Smooth muscle cell (in vitro differentiated cells): ENCODE results near the gene DCBLD2. TPM values are rescaled to one million over a fixed set of nuclear protein-coding genes. Genes with fewer than 3 reads are reported as not detected.

Experiments used
- DNase-seq: peaks from one replicate; lab custom pipeline; 2025; ENCODE audit not compliant: unreplicated experiment; lab: John Stamatoyannopoulos, UW
- H2AFZ ChIP-seq: fragments of 200-600 bp; sonication (generic); 2 replicates; pipeline ENCODE4 v1.6.0; 2016; ENCODE audit warnings: antibody characterized with exemption, low read depth, mild to moderate bottlenecking
- H3F3A ChIP-seq: fragments of 200-600 bp; sonication (generic); 2 replicates; pipeline ENCODE4 v1.6.0; 2017; ENCODE audit warnings: antibody characterized with exemption, low read depth
- H3K27ac ChIP-seq: fragments of 200-600 bp; sonication (generic); 2 replicates; pipeline ENCODE4 v1.5.1; 2016; ENCODE audit warnings: low read depth, mild to moderate bottlenecking
- H3K27me3 ChIP-seq: fragments of 200-600 bp; sonication (generic); 2 replicates; pipeline ENCODE4 v1.6.1; 2016; ENCODE audit warnings: low read depth, mild to moderate bottlenecking
- H3K36me3 ChIP-seq: fragments of 200-600 bp; sonication (generic); 2 replicates; pipeline ENCODE4 v1.5.1; 2016; ENCODE audit warnings: low read depth
- H3K4me1 ChIP-seq: fragments of 200-600 bp; sonication (generic); 2 replicates; pipeline ENCODE4 v1.5.1; 2016; ENCODE audit warnings: low read depth
- H3K4me2 ChIP-seq: fragments of 200-600 bp; sonication (generic); 2 replicates; pipeline ENCODE4 v1.6.0; 2016; ENCODE audit warnings: mild to moderate bottlenecking
- H3K4me3 ChIP-seq: fragments of 200-600 bp; sonication (generic); 2 replicates; pipeline ENCODE4 v1.5.1; 2016; ENCODE audit warnings: mild to moderate bottlenecking
- H3K79me2 ChIP-seq: fragments of 200-600 bp; sonication (generic); 2 replicates; pipeline ENCODE4 v1.6.0; 2016; ENCODE audit warnings: low read depth, mild to moderate bottlenecking
- H3K9ac ChIP-seq: fragments of 200-600 bp; sonication (generic); 2 replicates; pipeline ENCODE4 v1.6.0; 2016; ENCODE audit warnings: low read depth
- H3K9me3 ChIP-seq: fragments of 200-600 bp; sonication (generic); replicated peaks from 2 replicates; pipeline ENCODE4 v1.5.1; 2016; ENCODE audit warnings: low read depth
- H4K20me1 ChIP-seq: fragments of 200-600 bp; sonication (generic); 2 replicates; pipeline ENCODE4 v1.6.0; 2016; ENCODE audit warnings: low read depth
- WGBS: methylation state at CpG from one replicate; pipeline ENCODE4 v1.1.7; 2016; ENCODE audit warnings: low lambda C conversion rate; 5-methylcytosine and 5-hydroxymethylcytosine counted together
- polyA plus RNA-seq: library from polyadenylated mRNA; unstranded; fragments of >200 nt; fragmentation: Nextera tagmentation; extraction: Ambion mirVana; gene quantifications from 2 replicates; pipeline ENCODE4 v1.2.1, GENCODE V29; 2016
- total RNA-seq: library from RNA; depleted of rRNA; stranded (reverse); fragments of >200 nt; gene quantifications from 2 replicates; pipeline ENCODE4 v1.2.3, GENCODE V29; 2014
- TF ChIP-seq, protein P1 (sequence below): fragments of 200-600 bp; sonication (generic); IDR thresholded peaks from 2 replicates; pipeline ENCODE4 v1.5.1; 2017; ENCODE audit warnings: borderline replicate concordance, mild to moderate bottlenecking, antibody characterized with exemption; ENCODE audit not compliant: insufficient read depth, poor library complexity, severe bottlenecking

The DCBLD2 gene
- total and polyA plus RNA-seq, 2 experiments from 2014 or later: 39.9 to 111 TPM

DNA sequence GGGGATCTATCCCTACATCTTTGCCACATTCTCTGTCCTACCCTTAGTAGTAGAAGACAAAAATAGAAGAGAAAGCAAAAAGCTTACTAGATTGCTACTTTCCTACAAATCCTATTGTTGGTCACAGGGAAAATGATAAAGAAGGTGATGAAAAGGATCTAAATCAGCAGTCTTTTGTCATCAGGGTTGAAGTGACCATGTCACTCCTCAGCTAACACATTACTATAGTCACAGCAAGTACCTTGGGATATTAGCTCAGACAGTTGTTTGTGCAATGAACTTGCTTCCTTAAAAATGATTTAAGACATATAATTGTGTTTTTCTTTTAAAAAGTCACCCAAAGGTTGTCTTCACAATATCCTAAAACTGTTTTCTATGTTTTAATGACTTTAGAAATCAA, 132.0 kb downstream of the DCBLD2 start:
- peaks cover 12% of the 10 kb centered on the region for H3K79me2 ChIP-seq
- H3K9me3 ChIP-seq: no peaks in the 10 kb centered on the region
- H2AFZ ChIP-seq: no peak overlapping the region
- peaks cover 3% of the 10 kb centered on the region for H4K20me1 ChIP-seq
- H3K27ac ChIP-seq: no peak overlapping the region
- DNase-seq: no peak
- TF ChIP-seq, protein P1, sequence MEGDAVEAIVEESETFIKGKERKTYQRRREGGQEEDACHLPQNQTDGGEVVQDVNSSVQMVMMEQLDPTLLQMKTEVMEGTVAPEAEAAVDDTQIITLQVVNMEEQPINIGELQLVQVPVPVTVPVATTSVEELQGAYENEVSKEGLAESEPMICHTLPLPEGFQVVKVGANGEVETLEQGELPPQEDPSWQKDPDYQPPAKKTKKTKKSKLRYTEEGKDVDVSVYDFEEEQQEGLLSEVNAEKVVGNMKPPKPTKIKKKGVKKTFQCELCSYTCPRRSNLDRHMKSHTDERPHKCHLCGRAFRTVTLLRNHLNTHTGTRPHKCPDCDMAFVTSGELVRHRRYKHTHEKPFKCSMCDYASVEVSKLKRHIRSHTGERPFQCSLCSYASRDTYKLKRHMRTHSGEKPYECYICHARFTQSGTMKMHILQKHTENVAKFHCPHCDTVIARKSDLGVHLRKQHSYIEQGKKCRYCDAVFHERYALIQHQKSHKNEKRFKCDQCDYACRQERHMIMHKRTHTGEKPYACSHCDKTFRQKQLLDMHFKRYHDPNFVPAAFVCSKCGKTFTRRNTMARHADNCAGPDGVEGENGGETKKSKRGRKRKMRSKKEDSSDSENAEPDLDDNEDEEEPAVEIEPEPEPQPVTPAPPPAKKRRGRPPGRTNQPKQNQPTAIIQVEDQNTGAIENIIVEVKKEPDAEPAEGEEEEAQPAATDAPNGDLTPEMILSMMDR: no peak
- no peaks in the 10 kb centered on the region for H3K36me3 ChIP-seq
- no peak overlapping the region for H3K9ac ChIP-seq
- H3F3A ChIP-seq: no peaks in the 10 kb centered on the region
- H3K4me2 ChIP-seq: no peak overlapping the region
- H3K4me3 ChIP-seq: no peak overlapping the region
- H3K4me1 ChIP-seq: no peaks in the 10 kb centered on the region
- H3K27me3 ChIP-seq: no peaks in the 10 kb centered on the region

DNA sequence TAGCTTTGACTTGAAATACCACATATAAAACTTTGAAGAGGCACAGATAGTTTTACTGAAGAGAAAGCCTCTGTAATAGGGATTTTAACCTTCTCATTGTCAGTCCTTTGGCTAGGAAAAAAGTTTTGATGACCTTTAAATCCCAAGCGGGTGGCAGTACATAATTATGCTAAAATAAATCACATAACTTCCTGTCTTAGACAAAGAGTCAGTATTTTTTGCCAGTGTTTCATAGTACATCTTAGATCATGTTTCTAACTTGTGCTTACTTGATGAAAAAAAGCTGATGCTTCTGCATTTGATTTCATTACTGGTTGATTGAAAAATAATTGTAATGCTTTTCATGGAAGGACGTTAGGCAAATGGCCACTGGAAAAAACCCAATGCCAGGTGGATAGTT, 132.5 kb downstream of the DCBLD2 start:
- TF ChIP-seq, protein P1: no peak
- Histone ChIP-seq H3F3A (no peaks in the 10 kb centered on the region), H3K9me3 (no peaks in the 10 kb centered on the region), H3K79me2 (peaks cover 12% of the 10 kb centered on the region), H3K4me1 (peaks cover 4% of the 10 kb centered on the region), H3K27me3 (no peaks in the 10 kb centered on the region), H3K36me3 (no peaks in the 10 kb centered on the region), H3K27ac (no peak overlapping the region), H3K4me2 (no peak overlapping the region), H2AFZ (no peak overlapping the region), H3K9ac (no peak overlapping the region), H4K20me1 (peaks cover 6% of the 10 kb centered on the region), H3K4me3 (no peak overlapping the region)
- 92% methylated on average over 2 of the region's 2 CpGs for WGBS
- DNase-seq: no peak

DNA sequence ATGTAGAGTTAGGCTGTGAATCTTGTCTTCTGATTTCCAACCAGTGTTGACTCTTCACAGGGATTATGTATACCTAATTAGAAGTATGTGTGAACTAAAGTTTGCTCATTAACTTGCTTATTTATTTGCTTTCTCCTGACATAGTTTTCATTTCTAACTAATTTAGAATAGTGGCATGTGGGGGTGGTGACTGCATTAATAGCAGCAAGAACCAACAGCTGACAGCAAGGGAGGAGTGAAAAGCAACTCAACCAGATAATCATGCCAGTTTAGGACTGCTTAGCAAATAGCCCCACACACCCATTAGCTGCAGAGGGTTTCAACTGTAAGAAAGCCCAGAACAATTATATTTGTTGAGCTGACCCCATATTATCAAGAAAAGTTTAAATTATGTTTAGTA, 134.6 kb downstream of the DCBLD2 start:
- Histone ChIP-seq H3K27ac (no peak overlapping the region), H3K27me3 (no peaks in the 10 kb centered on the region), H3K9me3 (no peaks in the 10 kb centered on the region), H3K36me3 (no peaks in the 10 kb centered on the region), H4K20me1 (peaks cover 23% of the 10 kb centered on the region), H3K4me2 (no peak overlapping the region), H3K4me3 (no peak overlapping the region), H3F3A (no peaks in the 10 kb centered on the region), H3K79me2 (peaks cover 16% of the 10 kb centered on the region), H2AFZ (no peak overlapping the region), H3K4me1 (peaks cover 7% of the 10 kb centered on the region), H3K9ac (no peak overlapping the region)
- no peak for DNase-seq
- TF ChIP-seq, protein P1: no peak

DNA sequence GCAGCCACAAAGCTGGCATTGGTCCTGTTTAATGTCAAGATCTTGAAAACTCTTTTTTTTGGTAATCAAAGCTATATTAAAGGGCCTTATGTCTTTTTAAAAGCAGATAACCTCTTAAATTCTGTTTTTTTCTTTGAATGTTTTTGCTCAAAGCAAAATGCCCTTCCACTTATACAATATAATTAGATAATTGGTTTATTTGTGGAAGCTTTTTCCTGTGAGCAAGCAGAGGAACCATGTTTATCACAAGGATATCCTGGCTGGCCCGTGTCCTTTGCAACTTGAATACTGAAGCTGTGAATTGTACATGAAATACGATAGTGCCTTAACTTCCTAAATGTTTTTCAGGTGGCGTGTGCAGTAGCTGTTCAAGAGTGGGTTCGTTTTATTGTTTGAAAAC, 135.8 kb downstream of the DCBLD2 start:
- TF ChIP-seq, protein P1: no peak
- no peaks in the 10 kb centered on the region for H3K9me3 ChIP-seq
- H3K4me2 ChIP-seq: no peak overlapping the region
- no peak overlapping the region for H3K9ac ChIP-seq
- H3F3A ChIP-seq: no peaks in the 10 kb centered on the region
- no peaks in the 10 kb centered on the region for H3K36me3 ChIP-seq
- H3K79me2 ChIP-seq: peaks cover 22% of the 10 kb centered on the region
- H3K4me3 ChIP-seq: no peak overlapping the region
- no peak overlapping the region for H3K27ac ChIP-seq
- no peaks in the 10 kb centered on the region for H3K27me3 ChIP-seq
- no peak overlapping the region for H2AFZ ChIP-seq
- DNase-seq: no peak
- H4K20me1 ChIP-seq: peaks cover 29% of the 10 kb centered on the region
- 86% methylated on average over 4 of the region's 4 CpGs for WGBS
- H3K4me1 ChIP-seq: peaks cover 7% of the 10 kb centered on the region
